ENCODE data around the gene HDAC1.

DNA sequence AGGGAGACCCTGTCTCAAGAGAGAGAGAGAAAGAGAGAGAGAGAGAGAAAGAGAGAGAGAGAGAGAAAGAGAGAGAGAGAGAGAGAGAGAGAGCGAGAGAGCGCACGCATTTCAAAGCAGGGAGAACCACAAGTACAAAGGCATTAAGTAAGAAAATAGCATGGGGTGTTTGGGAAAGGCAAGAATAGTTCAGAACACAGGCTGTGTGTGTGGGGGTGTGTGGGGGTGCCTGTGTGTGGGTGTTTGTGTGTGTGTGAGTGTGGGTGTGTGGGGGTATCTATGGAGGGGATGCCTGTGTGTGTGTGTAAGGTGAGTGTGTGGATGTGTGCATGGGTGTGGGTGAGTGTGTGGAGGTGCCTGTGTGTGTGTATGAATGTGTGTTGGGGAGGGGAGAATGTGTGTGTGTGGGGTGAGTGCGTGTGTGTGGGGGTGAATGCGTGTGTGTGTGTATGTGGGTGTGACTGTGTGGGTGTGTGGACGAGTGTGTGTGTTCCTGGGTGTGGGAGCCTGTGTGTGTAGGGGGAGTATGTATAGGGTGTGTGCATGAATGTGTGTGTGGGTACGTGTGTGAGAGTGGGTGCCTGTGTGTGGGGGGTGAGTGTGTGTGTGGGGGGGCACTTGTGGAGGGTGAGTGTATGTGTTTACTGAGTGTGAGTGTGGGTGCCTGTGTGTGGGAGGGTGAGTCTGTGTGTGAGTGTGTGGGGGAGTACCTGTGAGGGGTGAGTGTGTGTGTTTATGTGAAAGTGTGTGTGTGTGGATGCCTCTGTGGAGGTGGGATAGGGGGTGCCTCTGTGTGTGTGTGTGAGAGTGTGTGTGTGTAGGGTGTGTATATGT, 19.1 kb upstream of the HDAC1 start:
- TF ChIP-seq, protein P1, sequence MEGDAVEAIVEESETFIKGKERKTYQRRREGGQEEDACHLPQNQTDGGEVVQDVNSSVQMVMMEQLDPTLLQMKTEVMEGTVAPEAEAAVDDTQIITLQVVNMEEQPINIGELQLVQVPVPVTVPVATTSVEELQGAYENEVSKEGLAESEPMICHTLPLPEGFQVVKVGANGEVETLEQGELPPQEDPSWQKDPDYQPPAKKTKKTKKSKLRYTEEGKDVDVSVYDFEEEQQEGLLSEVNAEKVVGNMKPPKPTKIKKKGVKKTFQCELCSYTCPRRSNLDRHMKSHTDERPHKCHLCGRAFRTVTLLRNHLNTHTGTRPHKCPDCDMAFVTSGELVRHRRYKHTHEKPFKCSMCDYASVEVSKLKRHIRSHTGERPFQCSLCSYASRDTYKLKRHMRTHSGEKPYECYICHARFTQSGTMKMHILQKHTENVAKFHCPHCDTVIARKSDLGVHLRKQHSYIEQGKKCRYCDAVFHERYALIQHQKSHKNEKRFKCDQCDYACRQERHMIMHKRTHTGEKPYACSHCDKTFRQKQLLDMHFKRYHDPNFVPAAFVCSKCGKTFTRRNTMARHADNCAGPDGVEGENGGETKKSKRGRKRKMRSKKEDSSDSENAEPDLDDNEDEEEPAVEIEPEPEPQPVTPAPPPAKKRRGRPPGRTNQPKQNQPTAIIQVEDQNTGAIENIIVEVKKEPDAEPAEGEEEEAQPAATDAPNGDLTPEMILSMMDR (IDR thresholded peaks at IDR 0.05): no peak
- no peak for TF ChIP-seq POLR2A (IDR thresholded peaks at IDR 0.05)
